Mesothelial cell of epicardium (in vitro differentiated cells): ENCODE data around the gene WLS. TPM values are rescaled to one million over a fixed set of nuclear protein-coding genes. Genes with fewer than 3 reads are reported as not detected.

Source experiments
- DNase-seq, 2 experiments: peaks; one replicate each; pipeline ENCODE4 v3.0.0; 2021; ENCODE audit warnings: low spot score in 2 of 2; ENCODE audit not compliant: unreplicated experiment in 2 of 2
- H3K27ac Mint-ChIP-seq: 2 replicates; pipeline ENCODE4 v1.8.0; 2021; ENCODE audit warnings: mixed read lengths
- H3K27me3 Mint-ChIP-seq: 2 replicates; pipeline ENCODE4 v1.8.0; 2021; ENCODE audit warnings: low read depth, mixed read lengths
- H3K36me3 Mint-ChIP-seq: 2 replicates; pipeline ENCODE4 v1.8.0; 2021; ENCODE audit warnings: mixed read lengths
- H3K4me1 Mint-ChIP-seq: 2 replicates; pipeline ENCODE4 v1.8.0; 2021; ENCODE audit warnings: mixed read lengths
- H3K4me3 Mint-ChIP-seq: 2 replicates; pipeline ENCODE4 v1.8.0; 2021; ENCODE audit warnings: mild to moderate bottlenecking, moderate library complexity, mixed read lengths
- H3K9me3 Mint-ChIP-seq: 2 replicates; pipeline ENCODE4 v1.8.0; 2021; ENCODE audit warnings: mixed read lengths
- CTCF ChIP-seq: fragments of 200-600 bp; sonication (generic); IDR thresholded peaks from one replicate; pipeline ENCODE4 v1.5.0; 2021; ENCODE audit warnings: antibody characterized with exemption; ENCODE audit not compliant: unreplicated experiment
- total RNA-seq: library from RNA; stranded (reverse); gene quantifications from 3 replicates; pipeline ENCODE4 v1.2.1, GENCODE V29; 2021

WLS gene
- total RNA-seq, 1 donor from 2014 or later, result 225 TPM

GRCh38 chr1:68131261-68131660 lies 101.1 kb downstream of the WLS start:
- H3K4me3 Mint-ChIP-seq, result no peak overlapping the region
- no peaks in the 10 kb centered on the region for H3K9me3 Mint-ChIP-seq
- no peak for TF ChIP-seq CTCF
- H3K36me3 Mint-ChIP-seq, result peaks cover 56% of the 10 kb centered on the region
- H3K27me3 Mint-ChIP-seq, result no peaks in the 10 kb centered on the region
- no peak for DNase-seq
- no peak overlapping the region for H3K27ac Mint-ChIP-seq
- H3K4me1 Mint-ChIP-seq, result peaks cover 4% of the 10 kb centered on the region

GRCh38 chr1:68129536-68130250 lies 102.6 kb downstream of the WLS start:
- no peak for DNase-seq
- peaks cover 48% of the 10 kb centered on the region for H3K36me3 Mint-ChIP-seq
- no peak overlapping the region for H3K4me3 Mint-ChIP-seq
- no peak for TF ChIP-seq CTCF
- H3K4me1 Mint-ChIP-seq, result peaks cover 4% of the 10 kb centered on the region
- H3K27me3 Mint-ChIP-seq, result no peaks in the 10 kb centered on the region
- no peaks in the 10 kb centered on the region for H3K9me3 Mint-ChIP-seq
- peak overlapping the region; percentile 2 for H3K27ac Mint-ChIP-seq

- H3K27me3 Mint-ChIP-seq, result no peaks in the 10 kb centered on the region
- peaks cover 40% of the 10 kb centered on the region for H3K36me3 Mint-ChIP-seq
- no peak overlapping the region for H3K27ac Mint-ChIP-seq
- H3K4me1 Mint-ChIP-seq, result peaks cover 4% of the 10 kb centered on the region
- H3K4me3 Mint-ChIP-seq, result no peak overlapping the region
- H3K9me3 Mint-ChIP-seq, result no peaks in the 10 kb centered on the region
- TF ChIP-seq CTCF, result no peak
- DNase-seq, result no peak
Measured at GRCh38 chr1:68128820-68129219, 103.5 kb downstream of the WLS start.

GRCh38 chr1:68128157-68128556 lies 104.2 kb downstream of the WLS start:
- no peak overlapping the region for H3K4me3 Mint-ChIP-seq
- no peaks in the 10 kb centered on the region for H3K9me3 Mint-ChIP-seq
- DNase-seq, result no peak
- H3K4me1 Mint-ChIP-seq, result peaks cover 4% of the 10 kb centered on the region
- H3K27ac Mint-ChIP-seq, result peak overlapping the region; percentile 14
- H3K27me3 Mint-ChIP-seq, result no peaks in the 10 kb centered on the region
- peaks cover 35% of the 10 kb centered on the region for H3K36me3 Mint-ChIP-seq
- no peak for TF ChIP-seq CTCF

- no peaks in the 10 kb centered on the region for H3K9me3 Mint-ChIP-seq
- H3K4me3 Mint-ChIP-seq, result no peak overlapping the region
- H3K27me3 Mint-ChIP-seq, result no peaks in the 10 kb centered on the region
- peak overlapping the region; percentile 43 for H3K27ac Mint-ChIP-seq
- DNase-seq, result no peak
- TF ChIP-seq CTCF, result no peak
- peaks cover 8% of the 10 kb centered on the region for H3K36me3 Mint-ChIP-seq
- peaks cover 2% of the 10 kb centered on the region for H3K4me1 Mint-ChIP-seq
Measured at GRCh38 chr1:68121536-68121935, 110.8 kb downstream of the WLS start.
